ENCODE data around the gene MPDZ.

The MPDZ gene

GRCh38 chr9:13279284-13280141, at the start of gene MPDZ:
Gene MPDZ, minus strand, starts transcription at chr9:13279692. Its CDS starts 29,377 bp downstream, at chr9:13250315.
- no peak for DNase-seq

GRCh38 chr9:13324988-13325387, 45.5 kb upstream of the MPDZ start:
- DNase-seq, result no peak

- DNase-seq, result no peak
Measured at GRCh38 chr9:13322828-13323550, 43.5 kb upstream of the MPDZ start.

- no peak for DNase-seq
Measured at GRCh38 chr9:13318027-13318426, 38.5 kb upstream of the MPDZ start.

- no peak for DNase-seq
Measured at GRCh38 chr9:13296972-13297371, 17.5 kb upstream of the MPDZ start.

GRCh38 chr9:13295556-13295955, 16.1 kb upstream of the MPDZ start:
- DNase-seq, result no peak

- DNase-seq, result no peak
Measured at GRCh38 chr9:13292782-13293181, 13.3 kb upstream of the MPDZ start.

GRCh38 chr9:13292158-13292557, 12.7 kb upstream of the MPDZ start:
- DNase-seq, result no peak

GRCh38 chr9:13291718-13292117, 12.2 kb upstream of the MPDZ start:
- DNase-seq, result no peak

GRCh38 chr9:13284011-13284410, 4.5 kb upstream of the MPDZ start:
- DNase-seq, result no peak

GRCh38 chr9:13282998-13283397, 3.5 kb upstream of the MPDZ start:
- DNase-seq, result no peak

GRCh38 chr9:13281356-13282016, 2.0 kb upstream of the MPDZ start:
- DNase-seq, result no peak

GRCh38 chr9:13278368-13279246, 885 bp downstream of the MPDZ start:
- DNase-seq, result no peak

GRCh38 chr9:13278023-13278367, 1.5 kb downstream of the MPDZ start:
- no peak for DNase-seq

GRCh38 chr9:13274886-13275641, 4.4 kb downstream of the MPDZ start:
- no peak for DNase-seq

GRCh38 chr9:13270734-13271133, 8.8 kb downstream of the MPDZ start:
- DNase-seq, result no peak

GRCh38 chr9:13269589-13270452, 9.7 kb downstream of the MPDZ start:
- no peak for DNase-seq

- DNase-seq, result no peak
Measured at GRCh38 chr9:13268469-13268868, 11.0 kb downstream of the MPDZ start.

- no peak for DNase-seq
Measured at GRCh38 chr9:13267743-13268142, 11.7 kb downstream of the MPDZ start.

- no peak for DNase-seq
Measured at GRCh38 chr9:13266167-13266566, 13.3 kb downstream of the MPDZ start.

GRCh38 chr9:13264788-13265187, 14.7 kb downstream of the MPDZ start:
- no peak for DNase-seq
